PC-9 (cell line): ENCODE results near the gene SETDB2.

Experiments used
- EZH2 ChIP-seq: fragments of 200-600 bp; sonication (generic); IDR thresholded peaks from 2 replicates; pipeline ENCODE4 v1.8.0; 2017; ENCODE audit warnings: antibody characterized with exemption, low read depth
- TF ChIP-seq, protein P1 (sequence below): fragments of 200-600 bp; sonication (generic); conservative IDR thresholded peaks from 2 replicates; pipeline ENCODE4 v1.6.1; 2017; ENCODE audit warnings: mixed run types, antibody characterized with exemption, mild to moderate bottlenecking, moderate library complexity

GRCh38 chr13:49527123-49527522 lies 83.0 kb downstream of the SETDB2 start:
- TF ChIP-seq, protein P1, sequence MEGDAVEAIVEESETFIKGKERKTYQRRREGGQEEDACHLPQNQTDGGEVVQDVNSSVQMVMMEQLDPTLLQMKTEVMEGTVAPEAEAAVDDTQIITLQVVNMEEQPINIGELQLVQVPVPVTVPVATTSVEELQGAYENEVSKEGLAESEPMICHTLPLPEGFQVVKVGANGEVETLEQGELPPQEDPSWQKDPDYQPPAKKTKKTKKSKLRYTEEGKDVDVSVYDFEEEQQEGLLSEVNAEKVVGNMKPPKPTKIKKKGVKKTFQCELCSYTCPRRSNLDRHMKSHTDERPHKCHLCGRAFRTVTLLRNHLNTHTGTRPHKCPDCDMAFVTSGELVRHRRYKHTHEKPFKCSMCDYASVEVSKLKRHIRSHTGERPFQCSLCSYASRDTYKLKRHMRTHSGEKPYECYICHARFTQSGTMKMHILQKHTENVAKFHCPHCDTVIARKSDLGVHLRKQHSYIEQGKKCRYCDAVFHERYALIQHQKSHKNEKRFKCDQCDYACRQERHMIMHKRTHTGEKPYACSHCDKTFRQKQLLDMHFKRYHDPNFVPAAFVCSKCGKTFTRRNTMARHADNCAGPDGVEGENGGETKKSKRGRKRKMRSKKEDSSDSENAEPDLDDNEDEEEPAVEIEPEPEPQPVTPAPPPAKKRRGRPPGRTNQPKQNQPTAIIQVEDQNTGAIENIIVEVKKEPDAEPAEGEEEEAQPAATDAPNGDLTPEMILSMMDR, result no peak
- TF ChIP-seq EZH2, result no peak
